K562 (cell line): ENCODE measurements around the gene NDUFS6. TPM values are rescaled to one million over a fixed set of nuclear protein-coding genes. Genes with fewer than 3 reads are reported as not detected.

Experiments
- ATF1 ChIP-seq, 2 experiments: fragments of 450-650 bp in 1 of 2; IDR thresholded peaks; 2 replicates each; pipeline ENCODE4 v1.6.1; 2016; ENCODE audit warnings: missing compliant biosample characterization in 1 of 2, missing genetic modification characterization in 1 of 2
- BRCA1 ChIP-seq, 2 experiments: fragments of 450-650 bp in 1 of 2; sonication (generic) in 1 of 2; formaldehyde crosslinking in 1 of 2; IDR thresholded peaks; 2 replicates each; pipeline versions ENCODE4 v1.5.0 to v1.6.1; 2017 to 2020; ENCODE audit warnings: mild to moderate bottlenecking in 1 of 2, missing genetic modification reagents in 1 of 2
- CBX3 ChIP-seq, 2 experiments: IDR thresholded peaks; 1 replicate in 1 of 2; 2 replicates in 1 of 2; pipeline ENCODE4 v1.6.1; 2012; ENCODE audit warnings: inconsistent platforms in 2 of 2, low read length in 2 of 2, borderline replicate concordance in 1 of 2, control low read depth in 1 of 2
- ETV5 ChIP-seq: sonication (generic); formaldehyde crosslinking; IDR thresholded peaks from 2 replicates; pipeline ENCODE4 v1.4.0; 2020; ENCODE audit warnings: low read depth, mild to moderate bottlenecking, missing genetic modification reagents
- MAFG ChIP-seq: fragments of 450-650 bp; conservative IDR thresholded peaks from 2 replicates; pipeline ENCODE4 v1.6.1; 2016; ENCODE audit warnings: missing genetic modification characterization, missing compliant biosample characterization
- MTA1 ChIP-seq: fragments of 450-650 bp; IDR thresholded peaks from 2 replicates; pipeline ENCODE4 v1.6.1; 2017; ENCODE audit warnings: borderline replicate concordance
- NEUROD1 ChIP-seq: fragments of 150-350 bp; IDR thresholded peaks from 2 replicates; pipeline ENCODE4 v1.6.1; 2014; ENCODE audit warnings: borderline replicate concordance, low read length, low read depth; ENCODE audit not compliant: partially characterized antibody
- NFE2 ChIP-seq: IDR thresholded peaks from 2 replicates; pipeline ENCODE4 v1.6.1; 2014; ENCODE audit warnings: antibody characterized with exemption, low read depth
- PURB ChIP-seq: sonication (generic); formaldehyde crosslinking; IDR thresholded peaks from 2 replicates; pipeline ENCODE4 v1.9.0; 2021; ENCODE audit warnings: low read depth, mild to moderate bottlenecking, missing genetic modification reagents
- SLC30A9 ChIP-seq: fragments of 250-450 bp; sonication (Bioruptor Pico); IDR thresholded peaks from 2 replicates; pipeline ENCODE4 v1.8.0; 2022; ENCODE audit warnings: mild to moderate bottlenecking, moderate library complexity
- SMAD2 ChIP-seq: fragments of 150-350 bp; IDR thresholded peaks from 2 replicates; pipeline ENCODE4 v1.6.1; 2014; ENCODE audit warnings: low read depth, mild to moderate bottlenecking, low read length
- SMC3 ChIP-seq: conservative IDR thresholded peaks from 2 replicates; pipeline ENCODE4 v1.6.1; 2011; ENCODE audit warnings: low read depth, low read length, improper control_type of control experiment; ENCODE audit not compliant: insufficient read depth
- SRSF7 ChIP-seq: fragments of 200-400 bp; formaldehyde crosslinking; optimal IDR thresholded peaks from 2 replicates; pipeline ENCODE3; 2017; ENCODE audit warnings: mild to moderate bottlenecking, low read depth, low read length
- TCF7 ChIP-seq: sonication (generic); IDR thresholded peaks from 2 replicates; pipeline ENCODE4 v1.6.1; 2016; ENCODE audit warnings: antibody characterized with exemption, borderline replicate concordance
- TOE1 ChIP-seq, 2 experiments: fragments of 450-650 bp in 1 of 2; sonication (generic) in 1 of 2; formaldehyde crosslinking in 1 of 2; IDR thresholded peaks; 2 replicates each; pipeline versions ENCODE4 v1.7.1 to v1.8.0; 2016 to 2022; ENCODE audit warnings: borderline replicate concordance in 2 of 2, mild to moderate bottlenecking in 2 of 2, antibody characterized with exemption in 1 of 2, inconsistent platforms in 1 of 2, low read depth in 1 of 2, missing genetic modification reagents in 1 of 2, moderate library complexity in 1 of 2
- WHSC1 ChIP-seq: IDR thresholded peaks from one replicate; pipeline ENCODE4 v1.6.1; 2012; ENCODE audit warnings: low read length, control low read depth, inconsistent platforms
- ZNF140 ChIP-seq: fragments of 250-450 bp; sonication (Bioruptor Pico); IDR thresholded peaks from 2 replicates; pipeline ENCODE4 v1.8.0; 2021; ENCODE audit warnings: moderate library complexity, mild to moderate bottlenecking, inconsistent platforms
- ZNF431 ChIP-seq: sonication (generic); formaldehyde crosslinking; IDR thresholded peaks from 2 replicates; pipeline ENCODE4 v1.8.0; 2022; ENCODE audit warnings: mild to moderate bottlenecking, missing genetic modification reagents
- polyA plus RNA-seq, 8 experiments: library from polyadenylated mRNA; depleted of rRNA in 4 of 8; stranded (reverse) in 5 of 8; unstranded in 3 of 8; fragments of >200 nt; fragmentation: Nextera tagmentation in 2 of 8; fragmentation: Illumina TruSeq in 1 of 8; extraction: Ambion mirVana in 2 of 8; extraction: Trizol in 1 of 8; gene quantifications; 2 replicates each; pipeline versions ENCODE4 v1.2.1 to v1.2.3, GENCODE V29; 2011 to 2014; ENCODE audit warnings: inconsistent platforms in 1 of 8, missing spikeins in 1 of 8
- total RNA-seq, 7 experiments: library from RNA; depleted of rRNA in 6 of 7; stranded (reverse); fragments of >200 nt in 6 of 7; fragmentation: Illumina TruSeq in 2 of 7; extraction: Trizol in 2 of 7; gene quantifications; 2 replicates each; pipeline versions ENCODE4 v1.2.1 to v1.2.3, GENCODE V29; 2011 to 2021; ENCODE audit warnings: low replicate concordance in 1 of 7
- TF ChIP-seq, protein P1 (sequence below): fragments of 450-650 bp; conservative IDR thresholded peaks from 2 replicates; pipeline ENCODE4 v1.6.1; 2016; ENCODE audit warnings: missing genetic modification characterization, low read depth, mild to moderate bottlenecking, control low read depth, missing compliant biosample characterization
- TF ChIP-seq, protein P2 (sequence below): sonication (generic); formaldehyde crosslinking; IDR thresholded peaks from 2 replicates; pipeline ENCODE4 v1.8.0; 2022; ENCODE audit warnings: mild to moderate bottlenecking, missing genetic modification reagents
- TF ChIP-seq, protein P3 (sequence below): fragments of 450-650 bp; formaldehyde crosslinking; IDR thresholded peaks from 2 replicates; pipeline ENCODE4 v1.4.0; 2020; ENCODE audit warnings: mild to moderate bottlenecking, moderate library complexity

Gene NDUFS6
- total and polyA plus RNA-seq, 9 of the 15 experiments (the other 6 are each of a cell fraction or from before 2014, with no cell fraction given), result 36.1 to 291 (median 77.0) TPM

DNA sequence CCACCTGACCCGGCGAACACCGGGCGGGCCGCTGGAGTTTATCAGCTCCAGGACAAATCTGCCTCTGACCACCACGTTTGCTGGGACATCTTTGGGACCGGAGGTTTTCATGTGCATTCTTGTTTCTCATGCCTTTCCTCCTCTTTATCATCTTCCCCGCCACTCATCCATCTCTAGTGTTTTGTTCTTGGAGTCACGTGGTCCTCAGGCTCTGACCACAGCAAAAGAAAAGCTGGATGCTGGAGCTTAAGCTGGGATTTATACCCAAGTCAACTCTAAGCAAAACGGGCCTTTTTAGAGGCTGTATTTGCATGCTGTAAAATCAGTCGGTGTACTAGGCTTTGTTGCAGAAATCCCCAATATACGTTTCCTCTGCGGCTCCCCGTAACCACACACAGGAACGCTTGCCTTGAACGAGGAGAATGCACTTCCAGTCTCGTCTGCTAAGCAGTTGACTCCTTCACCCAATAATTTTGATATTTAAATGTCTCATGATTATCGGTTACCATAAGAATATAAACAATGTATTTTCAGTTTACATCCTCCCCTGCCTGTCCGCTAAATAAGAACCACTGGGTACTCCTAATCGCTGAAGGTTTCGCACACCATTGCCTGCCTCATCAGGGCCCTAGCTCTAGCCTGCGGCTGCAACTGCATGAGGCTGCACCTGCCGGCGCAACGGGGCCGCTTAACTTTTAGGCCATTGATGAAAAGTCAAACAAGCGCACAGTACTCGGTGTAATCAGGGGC lies 560 bp upstream of the NDUFS6 start (continued):
- TF ChIP-seq SRSF7 (no peak), SMC3 (no peak), SMAD2 (no peak), CBX3 (IDR thresholded peaks at IDR 0.05; ENCODE audit: borderline replicate concordance in 1 of 2, low read length in 2 of 2) (no peak), TOE1 (IDR thresholded peaks at IDR 0.05; ENCODE audit: borderline replicate concordance) (peak; percentile 89), TOE1 (CRISPR knock-in tag; IDR thresholded peaks at IDR 0.05; ENCODE audit: borderline replicate concordance, low read depth) (no peak), NEUROD1 (peak; percentile 8), ZNF140 (CRISPR knock-in tag) (no peak), TCF7 (no peak), WHSC1 (no peak), PURB (CRISPR knock-in tag) (no peak), ATF1 (CRISPR knock-in tag; IDR thresholded peaks at IDR 0.05) (no peak), ATF1 (tag; IDR thresholded peaks at IDR 0.05) (no peak), MAFG (tag) (no peak), BRCA1 (IDR thresholded peaks at IDR 0.05) (no peak), BRCA1 (CRISPR knock-in tag; IDR thresholded peaks at IDR 0.05) (peak; percentile 58; the same call in 1 of the 2 replicates), ZNF431 (CRISPR knock-in tag) (no peak), ETV5 (CRISPR knock-in tag) (no peak), NFE2 (no peak), MTA1 (no peak), SLC30A9 (CRISPR knock-in tag) (no peak)
- TF ChIP-seq, protein P1, sequence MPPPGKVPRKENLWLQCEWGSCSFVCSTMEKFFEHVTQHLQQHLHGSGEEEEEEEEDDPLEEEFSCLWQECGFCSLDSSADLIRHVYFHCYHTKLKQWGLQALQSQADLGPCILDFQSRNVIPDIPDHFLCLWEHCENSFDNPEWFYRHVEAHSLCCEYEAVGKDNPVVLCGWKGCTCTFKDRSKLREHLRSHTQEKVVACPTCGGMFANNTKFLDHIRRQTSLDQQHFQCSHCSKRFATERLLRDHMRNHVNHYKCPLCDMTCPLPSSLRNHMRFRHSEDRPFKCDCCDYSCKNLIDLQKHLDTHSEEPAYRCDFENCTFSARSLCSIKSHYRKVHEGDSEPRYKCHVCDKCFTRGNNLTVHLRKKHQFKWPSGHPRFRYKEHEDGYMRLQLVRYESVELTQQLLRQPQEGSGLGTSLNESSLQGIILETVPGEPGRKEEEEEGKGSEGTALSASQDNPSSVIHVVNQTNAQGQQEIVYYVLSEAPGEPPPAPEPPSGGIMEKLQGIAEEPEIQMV (tag), result no peak
- TF ChIP-seq, protein P2, sequence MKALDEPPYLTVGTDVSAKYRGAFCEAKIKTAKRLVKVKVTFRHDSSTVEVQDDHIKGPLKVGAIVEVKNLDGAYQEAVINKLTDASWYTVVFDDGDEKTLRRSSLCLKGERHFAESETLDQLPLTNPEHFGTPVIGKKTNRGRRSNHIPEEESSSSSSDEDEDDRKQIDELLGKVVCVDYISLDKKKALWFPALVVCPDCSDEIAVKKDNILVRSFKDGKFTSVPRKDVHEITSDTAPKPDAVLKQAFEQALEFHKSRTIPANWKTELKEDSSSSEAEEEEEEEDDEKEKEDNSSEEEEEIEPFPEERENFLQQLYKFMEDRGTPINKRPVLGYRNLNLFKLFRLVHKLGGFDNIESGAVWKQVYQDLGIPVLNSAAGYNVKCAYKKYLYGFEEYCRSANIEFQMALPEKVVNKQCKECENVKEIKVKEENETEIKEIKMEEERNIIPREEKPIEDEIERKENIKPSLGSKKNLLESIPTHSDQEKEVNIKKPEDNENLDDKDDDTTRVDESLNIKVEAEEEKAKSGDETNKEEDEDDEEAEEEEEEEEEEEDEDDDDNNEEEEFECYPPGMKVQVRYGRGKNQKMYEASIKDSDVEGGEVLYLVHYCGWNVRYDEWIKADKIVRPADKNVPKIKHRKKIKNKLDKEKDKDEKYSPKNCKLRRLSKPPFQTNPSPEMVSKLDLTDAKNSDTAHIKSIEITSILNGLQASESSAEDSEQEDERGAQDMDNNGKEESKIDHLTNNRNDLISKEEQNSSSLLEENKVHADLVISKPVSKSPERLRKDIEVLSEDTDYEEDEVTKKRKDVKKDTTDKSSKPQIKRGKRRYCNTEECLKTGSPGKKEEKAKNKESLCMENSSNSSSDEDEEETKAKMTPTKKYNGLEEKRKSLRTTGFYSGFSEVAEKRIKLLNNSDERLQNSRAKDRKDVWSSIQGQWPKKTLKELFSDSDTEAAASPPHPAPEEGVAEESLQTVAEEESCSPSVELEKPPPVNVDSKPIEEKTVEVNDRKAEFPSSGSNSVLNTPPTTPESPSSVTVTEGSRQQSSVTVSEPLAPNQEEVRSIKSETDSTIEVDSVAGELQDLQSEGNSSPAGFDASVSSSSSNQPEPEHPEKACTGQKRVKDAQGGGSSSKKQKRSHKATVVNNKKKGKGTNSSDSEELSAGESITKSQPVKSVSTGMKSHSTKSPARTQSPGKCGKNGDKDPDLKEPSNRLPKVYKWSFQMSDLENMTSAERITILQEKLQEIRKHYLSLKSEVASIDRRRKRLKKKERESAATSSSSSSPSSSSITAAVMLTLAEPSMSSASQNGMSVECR (CRISPR knock-in tag), result no peak
- TF ChIP-seq, protein P3, sequence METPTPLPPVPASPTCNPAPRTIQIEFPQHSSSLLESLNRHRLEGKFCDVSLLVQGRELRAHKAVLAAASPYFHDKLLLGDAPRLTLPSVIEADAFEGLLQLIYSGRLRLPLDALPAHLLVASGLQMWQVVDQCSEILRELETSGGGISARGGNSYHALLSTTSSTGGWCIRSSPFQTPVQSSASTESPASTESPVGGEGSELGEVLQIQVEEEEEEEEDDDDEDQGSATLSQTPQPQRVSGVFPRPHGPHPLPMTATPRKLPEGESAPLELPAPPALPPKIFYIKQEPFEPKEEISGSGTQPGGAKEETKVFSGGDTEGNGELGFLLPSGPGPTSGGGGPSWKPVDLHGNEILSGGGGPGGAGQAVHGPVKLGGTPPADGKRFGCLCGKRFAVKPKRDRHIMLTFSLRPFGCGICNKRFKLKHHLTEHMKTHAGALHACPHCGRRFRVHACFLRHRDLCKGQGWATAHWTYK (CRISPR knock-in tag), result no peak
